ENCODE results near the gene PADI3.

PADI3 gene

DNA sequence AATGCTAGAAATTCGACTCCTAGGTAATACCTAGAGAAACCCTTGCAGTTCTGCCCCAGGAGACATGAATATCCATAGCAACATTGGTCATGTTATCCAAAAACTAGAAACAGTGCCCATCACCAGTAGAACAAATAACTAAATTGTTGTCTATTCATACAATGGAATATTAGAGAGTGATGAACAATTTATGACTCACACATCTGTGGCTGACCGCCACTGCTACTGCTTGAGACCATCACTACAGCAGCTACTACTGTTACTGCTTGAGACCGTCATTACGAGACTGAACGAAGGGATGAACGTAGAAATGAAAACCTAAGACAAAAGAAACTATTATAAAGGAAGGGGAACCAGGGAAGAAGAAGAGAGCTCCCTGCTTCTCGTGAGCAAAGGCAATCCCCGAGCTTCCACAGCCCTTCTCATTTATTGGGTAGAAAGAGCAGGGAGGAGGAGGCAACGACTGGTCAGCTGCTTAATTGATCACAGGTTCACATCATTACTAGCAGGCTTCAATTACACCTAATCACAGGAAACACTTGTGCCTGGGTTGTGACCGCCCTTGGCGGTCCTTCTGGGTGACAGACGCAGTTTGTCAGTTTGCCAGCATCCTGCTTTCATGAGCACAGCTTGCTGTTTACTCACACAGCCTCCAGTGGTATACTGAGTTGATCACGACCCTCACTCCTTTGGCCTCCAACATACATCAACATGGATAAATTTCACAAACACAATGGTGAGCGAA lies 45.0 kb downstream of the PADI3 start:
- Histone ChIP-seq H3K4me1 (ENCODE audit: insufficient read depth, insufficient read length) (no peaks in the 10 kb centered on the region), H3K27me3 (ENCODE audit: insufficient read depth, insufficient read length) (no peaks in the 10 kb centered on the region)

DNA sequence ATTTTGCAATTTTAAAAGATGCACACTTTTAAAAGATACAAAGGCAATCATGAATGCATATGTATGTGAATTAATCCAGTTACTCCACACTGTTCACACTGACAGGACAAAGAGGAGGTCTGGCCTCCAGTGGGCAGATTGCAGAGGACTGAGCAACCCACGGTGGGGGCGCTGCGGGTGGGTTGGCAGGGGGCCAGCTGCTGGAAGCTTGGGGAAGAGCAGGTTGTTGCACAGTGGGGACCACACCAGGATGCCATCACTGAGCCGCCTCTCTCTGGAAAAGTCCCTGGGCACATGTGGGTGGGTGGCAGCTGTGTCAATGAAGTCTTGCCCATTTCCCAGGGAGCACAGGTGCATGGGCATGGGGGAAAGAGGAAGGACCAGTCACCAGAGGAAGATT lies 46.4 kb downstream of the PADI3 start:
- H3K27me3 ChIP-seq (ENCODE audit: insufficient read depth, insufficient read length) = no peaks in the 10 kb centered on the region
- H3K4me3 ChIP-seq (ENCODE audit: insufficient read length, low read depth) = no peak overlapping the region
- no peaks in the 10 kb centered on the region for H3K4me1 ChIP-seq (ENCODE audit: insufficient read depth, insufficient read length)
- TF ChIP-seq SUZ12 (IDR thresholded peaks at IDR 0.05; ENCODE audit: extremely low read depth, insufficient read depth, insufficient read length) (no peak), ZNF274 (IDR thresholded peaks at IDR 0.05; ENCODE audit: low read depth, low read length) (no peak), YY1 (IDR thresholded peaks at IDR 0.05; ENCODE audit: insufficient read depth, insufficient read length) (no peak)
- H3K9ac ChIP-seq (ENCODE audit: insufficient read length, low read depth) = no peak overlapping the region
- no peaks in the 10 kb centered on the region for H3K36me3 ChIP-seq (ENCODE audit: insufficient read depth, insufficient read length, low read length)
- H3K9me3 ChIP-seq (ENCODE audit: insufficient read depth, low read length) = no peaks in the 10 kb centered on the region
- DNase-seq (ENCODE audit: low read depth, low spot score) = no peak

More for the DNA sequence above, 45.0 kb downstream of the PADI3 start:
- DNase-seq (ENCODE audit: low read depth, low spot score) = no peak
- H3K9me3 ChIP-seq (ENCODE audit: insufficient read depth, low read length) = no peaks in the 10 kb centered on the region
- H3K4me3 ChIP-seq (ENCODE audit: insufficient read length, low read depth) = no peak overlapping the region
- H3K9ac ChIP-seq (ENCODE audit: insufficient read length, low read depth) = no peak overlapping the region
- TF ChIP-seq YY1 (IDR thresholded peaks at IDR 0.05; ENCODE audit: insufficient read depth, insufficient read length) = no peak
- H3K36me3 ChIP-seq (ENCODE audit: insufficient read depth, insufficient read length, low read length) = no peaks in the 10 kb centered on the region

DNA sequence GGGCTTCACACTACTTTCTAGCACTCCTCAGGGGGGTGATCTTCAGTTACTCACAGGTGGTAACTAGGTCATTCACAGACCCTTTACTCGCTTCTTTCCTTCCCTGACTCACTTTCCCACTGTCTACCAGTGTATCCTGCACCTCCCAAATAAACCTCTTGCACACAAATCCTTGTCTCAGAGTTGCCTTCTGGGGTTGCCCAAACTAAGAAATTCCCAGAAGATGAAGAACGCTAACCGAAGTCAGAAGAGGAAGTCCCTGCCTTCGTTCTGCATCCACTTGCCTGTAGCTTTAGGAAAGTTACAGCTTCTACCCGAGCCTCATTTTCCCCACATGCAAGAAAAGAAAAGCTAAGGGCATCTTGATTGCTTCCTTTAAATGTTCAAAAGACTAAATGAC lies 47.2 kb downstream of the PADI3 start:
- no peak overlapping the region for H3K4me3 ChIP-seq (ENCODE audit: insufficient read length, low read depth)
- no peak for TF ChIP-seq YY1 (IDR thresholded peaks at IDR 0.05; ENCODE audit: insufficient read depth, insufficient read length)
- TF ChIP-seq SUZ12 (IDR thresholded peaks at IDR 0.05; ENCODE audit: extremely low read depth, insufficient read depth, insufficient read length) = no peak
- TF ChIP-seq ZNF274 (IDR thresholded peaks at IDR 0.05; ENCODE audit: low read depth, low read length) = no peak

DNA sequence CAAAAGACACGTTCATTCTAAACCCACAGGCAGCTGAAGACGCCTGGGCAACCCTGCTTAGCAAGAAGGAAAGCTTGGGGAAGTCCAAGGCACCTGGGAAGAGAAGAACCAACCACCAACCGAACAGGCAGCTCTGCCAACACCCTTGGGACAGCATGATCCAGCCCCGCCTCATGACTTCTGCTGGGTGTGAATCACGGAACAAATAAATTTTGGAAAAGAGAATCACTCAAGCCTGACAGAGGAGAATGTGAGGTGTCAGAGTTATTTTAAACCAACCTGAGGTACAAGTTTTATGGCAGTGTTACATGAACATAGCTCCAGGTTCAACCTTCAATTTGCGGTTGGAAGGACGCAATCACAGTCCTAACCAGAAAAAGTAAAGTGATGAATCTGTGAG lies 49.1 kb downstream of the PADI3 start:
- H3K9me3 ChIP-seq (ENCODE audit: insufficient read depth, low read length) = peaks cover 22% of the 10 kb centered on the region; the same call in 1 of the 2 replicates
- TF ChIP-seq ZNF274 (IDR thresholded peaks at IDR 0.05; ENCODE audit: low read depth, low read length) (no peak), YY1 (IDR thresholded peaks at IDR 0.05; ENCODE audit: insufficient read depth, insufficient read length) (no peak), SUZ12 (IDR thresholded peaks at IDR 0.05; ENCODE audit: extremely low read depth, insufficient read depth, insufficient read length) (no peak)
- H3K9ac ChIP-seq (ENCODE audit: insufficient read length, low read depth) = no peak overlapping the region
- H3K36me3 ChIP-seq (ENCODE audit: insufficient read depth, insufficient read length, low read length) = no peaks in the 10 kb centered on the region
- DNase-seq (ENCODE audit: low read depth, low spot score) = no peak
- H3K4me3 ChIP-seq (ENCODE audit: insufficient read length, low read depth) = no peak overlapping the region
- no peaks in the 10 kb centered on the region for H3K4me1 ChIP-seq (ENCODE audit: insufficient read depth, insufficient read length)
- H3K27me3 ChIP-seq (ENCODE audit: insufficient read depth, insufficient read length) = no peaks in the 10 kb centered on the region

More for the DNA sequence above, 47.2 kb downstream of the PADI3 start:
- Histone ChIP-seq H3K9ac (ENCODE audit: insufficient read length, low read depth) (no peak overlapping the region), H3K36me3 (ENCODE audit: insufficient read depth, insufficient read length, low read length) (no peaks in the 10 kb centered on the region), H3K27me3 (ENCODE audit: insufficient read depth, insufficient read length) (no peaks in the 10 kb centered on the region), H3K9me3 (ENCODE audit: insufficient read depth, low read length) (peaks cover 5% of the 10 kb centered on the region; the same call in 1 of the 2 replicates), H3K4me1 (ENCODE audit: insufficient read depth, insufficient read length) (no peaks in the 10 kb centered on the region)
- no peak for DNase-seq (ENCODE audit: low read depth, low spot score)

DNA sequence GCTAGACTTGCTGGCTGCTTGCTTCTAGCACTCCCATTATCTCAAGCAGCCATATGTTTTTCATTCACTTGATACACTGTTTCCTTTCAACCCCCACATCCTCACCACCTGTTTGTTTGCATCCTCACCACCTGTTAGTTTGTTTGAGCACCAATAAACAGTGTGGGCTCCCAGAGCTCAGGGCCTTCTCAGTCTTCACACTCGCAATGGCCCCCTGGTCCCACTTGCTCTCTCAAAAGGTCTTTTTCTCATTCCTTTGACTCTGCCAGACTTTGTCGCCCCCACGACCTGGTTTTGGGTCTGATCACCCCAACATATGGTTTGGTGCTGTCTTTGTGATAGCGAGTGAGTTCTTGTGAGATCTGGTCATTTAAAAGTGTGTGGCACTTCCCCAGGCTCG lies 52.9 kb downstream of the PADI3 start:
- H3K4me1 ChIP-seq (ENCODE audit: insufficient read depth, insufficient read length) = peaks cover 2% of the 10 kb centered on the region
- H3K27me3 ChIP-seq (ENCODE audit: insufficient read depth, insufficient read length) = no peaks in the 10 kb centered on the region
- no peak for TF ChIP-seq ZNF274 (IDR thresholded peaks at IDR 0.05; ENCODE audit: low read depth, low read length)
- TF ChIP-seq SUZ12 (IDR thresholded peaks at IDR 0.05; ENCODE audit: extremely low read depth, insufficient read depth, insufficient read length) = no peak
- no peak for TF ChIP-seq YY1 (IDR thresholded peaks at IDR 0.05; ENCODE audit: insufficient read depth, insufficient read length)
- no peak for DNase-seq (ENCODE audit: low read depth, low spot score)
- no peaks in the 10 kb centered on the region for H3K36me3 ChIP-seq (ENCODE audit: insufficient read depth, insufficient read length, low read length)
- H3K9ac ChIP-seq (ENCODE audit: insufficient read length, low read depth) = no peak overlapping the region
- H3K4me3 ChIP-seq (ENCODE audit: insufficient read length, low read depth) = no peak overlapping the region
- peaks cover 22% of the 10 kb centered on the region; the same call in 1 of the 2 replicates for H3K9me3 ChIP-seq (ENCODE audit: insufficient read depth, low read length)

DNA sequence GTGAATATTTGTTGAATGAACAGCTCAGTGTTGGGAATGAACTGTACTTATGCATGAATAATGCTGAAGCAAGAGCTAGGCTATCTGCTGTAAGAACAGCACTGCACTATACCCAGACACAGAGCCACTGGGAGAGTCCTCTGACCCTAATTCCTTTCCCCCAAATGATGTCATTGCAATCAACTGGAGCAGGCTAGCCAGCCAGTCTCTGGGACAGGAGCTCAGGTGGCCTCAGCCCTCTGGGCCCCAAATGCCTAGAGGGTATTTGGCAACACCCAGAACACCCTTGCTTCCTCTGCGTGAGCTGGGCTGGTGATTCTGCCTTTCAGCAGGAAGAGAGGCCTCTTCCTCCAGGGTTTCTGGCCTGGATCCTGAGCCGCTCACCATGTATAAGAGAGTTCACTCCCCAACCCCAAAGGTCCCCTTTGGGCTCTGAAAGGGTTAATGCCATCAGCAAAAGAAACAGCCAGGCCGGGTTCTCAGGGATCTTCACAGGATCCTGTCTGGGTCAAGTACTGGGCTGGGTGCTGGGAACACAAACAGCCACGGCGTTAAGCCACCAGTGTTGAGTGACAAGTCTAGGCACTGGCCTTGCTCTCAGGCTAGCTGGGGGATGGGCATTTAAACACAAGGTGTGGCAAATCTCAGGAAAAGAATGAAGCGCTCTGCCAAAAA lies 55.4 kb downstream of the PADI3 start:
- Histone ChIP-seq H3K4me1 (ENCODE audit: insufficient read depth, insufficient read length) (peaks cover 7% of the 10 kb centered on the region), H3K9me3 (ENCODE audit: insufficient read depth, low read length) (peaks cover 22% of the 10 kb centered on the region; the same call in 1 of the 2 replicates), H3K4me3 (ENCODE audit: insufficient read length, low read depth) (no peak overlapping the region), H3K9ac (ENCODE audit: insufficient read length, low read depth) (no peak overlapping the region), H3K36me3 (ENCODE audit: insufficient read depth, insufficient read length, low read length) (no peaks in the 10 kb centered on the region), H3K27me3 (ENCODE audit: insufficient read depth, insufficient read length) (no peaks in the 10 kb centered on the region)
- TF ChIP-seq ZNF274 (IDR thresholded peaks at IDR 0.05; ENCODE audit: low read depth, low read length) (no peak), SUZ12 (IDR thresholded peaks at IDR 0.05; ENCODE audit: extremely low read depth, insufficient read depth, insufficient read length) (no peak), YY1 (IDR thresholded peaks at IDR 0.05; ENCODE audit: insufficient read depth, insufficient read length) (no peak)
- no peak for DNase-seq (ENCODE audit: low read depth, low spot score)

DNA sequence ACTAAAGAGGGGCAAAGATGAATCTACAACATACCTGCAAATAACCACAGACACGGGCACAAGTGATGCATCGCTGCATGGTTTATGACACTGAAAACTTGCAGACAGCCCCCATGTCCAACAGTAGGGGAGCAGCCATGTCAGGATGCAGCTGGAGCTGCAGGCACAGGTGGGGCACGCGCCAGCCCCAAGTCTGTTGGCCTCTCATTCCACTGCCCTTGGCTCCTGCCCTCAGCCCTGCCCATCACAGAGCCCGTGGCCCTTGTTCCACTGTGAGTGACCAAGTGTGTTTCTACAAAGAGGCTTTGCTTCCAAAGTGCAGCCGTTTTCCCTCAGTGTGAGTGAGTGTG lies 55.9 kb downstream of the PADI3 start:
- Histone ChIP-seq H3K9me3 (ENCODE audit: insufficient read depth, low read length) (peaks cover 22% of the 10 kb centered on the region; the same call in 1 of the 2 replicates), H3K27me3 (ENCODE audit: insufficient read depth, insufficient read length) (no peaks in the 10 kb centered on the region), H3K4me1 (ENCODE audit: insufficient read depth, insufficient read length) (peaks cover 7% of the 10 kb centered on the region), H3K4me3 (ENCODE audit: insufficient read length, low read depth) (no peak overlapping the region), H3K9ac (ENCODE audit: insufficient read length, low read depth) (no peak overlapping the region), H3K36me3 (ENCODE audit: insufficient read depth, insufficient read length, low read length) (no peaks in the 10 kb centered on the region)
- no peak for TF ChIP-seq SUZ12 (IDR thresholded peaks at IDR 0.05; ENCODE audit: extremely low read depth, insufficient read depth, insufficient read length)
- TF ChIP-seq ZNF274 (IDR thresholded peaks at IDR 0.05; ENCODE audit: low read depth, low read length) = no peak
- TF ChIP-seq YY1 (IDR thresholded peaks at IDR 0.05; ENCODE audit: insufficient read depth, insufficient read length) = no peak
- DNase-seq (ENCODE audit: low read depth, low spot score) = no peak

All from NT2/D1 (cell line).